Panc1 (cell line): ENCODE measurements around the gene SLC39A8. TPM values are rescaled to one million over a fixed set of nuclear protein-coding genes. Genes with fewer than 3 reads are reported as not detected.

Experiments
- ATAC-seq: fragments of 200-7000 bp; cut with Tn5 transposase; 2 replicates; pipeline ENCODE4 v1.9.1; 2020; ENCODE audit warnings: mild to moderate bottlenecking, moderate library complexity
- BruUV-seq: library from RNA; stranded (reverse); fragments of 400-500 nt; replicated peaks from 2 replicates; lab custom pipeline; 2021; lab: Mats Ljungman, UMichigan
- CTCF ChIA-PET: fragments of 300-600 bp; sonication (Branson Sonifier 250); formaldehyde crosslinking; loops from one replicate; lab custom pipeline; 2022; ENCODE audit warnings: antibody characterized with exemption; lab: Charles Lee
- POLR2A ChIA-PET: fragments of 300-600 bp; sonication (Branson Sonifier 250); formaldehyde crosslinking; loops from one replicate; lab custom pipeline; 2022; ENCODE audit warnings: antibody characterized with exemption; lab: Charles Lee
- DNase-seq: peaks from one replicate; pipeline ENCODE4 v3.0.0-alpha.2; 2010; ENCODE audit warnings: low read depth, low spot score
- H3K27ac ChIP-seq: 2 replicates; pipeline ENCODE4 v1.5.1; 2011; ENCODE audit warnings: mild to moderate bottlenecking, low read length, inconsistent platforms
- H3K27me3 ChIP-seq: fragments of 200-500 bp; sonication (Bioruptor generic); 2 replicates; pipeline ENCODE4 v1.6.0; 2014; ENCODE audit warnings: low read length, inconsistent platforms; ENCODE audit not compliant: control insufficient read depth, insufficient read depth
- H3K36me3 ChIP-seq: fragments of 200-500 bp; sonication (Bioruptor generic); 2 replicates; pipeline ENCODE4 v1.5.1; 2014; ENCODE audit warnings: inconsistent platforms, mild to moderate bottlenecking, low read length, moderate library complexity; ENCODE audit not compliant: control insufficient read depth, insufficient read depth
- H3K4me1 ChIP-seq: 2 replicates; pipeline ENCODE4 v1.5.1; 2011; ENCODE audit warnings: inconsistent platforms, mild to moderate bottlenecking, low read length, moderate library complexity; ENCODE audit not compliant: control insufficient read depth, insufficient read depth
- H3K4me3 ChIP-seq, 2 experiments: 2 replicates each; pipeline ENCODE4 v1.5.1; 2011 to 2012; ENCODE audit warnings: low read depth in 2 of 2, low read length in 2 of 2, mild to moderate bottlenecking in 2 of 2, inconsistent platforms in 1 of 2, moderate library complexity in 1 of 2
- H3K9me3 ChIP-seq: fragments of 200-500 bp; sonication (Bioruptor generic); 2 replicates; pipeline ENCODE4 v1.5.1; 2014; ENCODE audit warnings: low read depth, mild to moderate bottlenecking, inconsistent platforms, low read length, moderate library complexity; ENCODE audit not compliant: control insufficient read depth, insufficient read depth
- POLR2AphosphoS5 ChIP-seq: IDR thresholded peaks from 2 replicates; pipeline ENCODE4 v1.6.1; 2012; ENCODE audit warnings: mild to moderate bottlenecking, low read depth, low read length, moderate library complexity
- SIN3A ChIP-seq: IDR thresholded peaks from 2 replicates; pipeline ENCODE4 v1.6.1; 2012; ENCODE audit warnings: low read depth, mild to moderate bottlenecking, low read length, moderate library complexity, borderline replicate concordance; ENCODE audit not compliant: insufficient read depth
- TCF7L2 ChIP-seq: IDR thresholded peaks from 2 replicates; pipeline ENCODE4 v1.6.1; 2011; ENCODE audit warnings: mild to moderate bottlenecking, low read depth, low read length, inconsistent platforms
- in situ Hi-C: cut with HindIII; loops from 2 replicates; pipeline ENCODE4 v1.10.0; 2016; ENCODE audit warnings: low sequenced_read_pairs, low pct_unique_long_range_greater_than_20kb
- intact Hi-C: fragments of 100-400 bp; cut with micrococcal nuclease; formaldehyde crosslinking; loops from one replicate; pipeline ENCODE4 v1.10.0; 2022; ENCODE audit not compliant: unreplicated experiment
- total RNA-seq: library from RNA; stranded (reverse); gene quantifications from one replicate; pipeline ENCODE4 v1.2.1, GENCODE V29; 2021; ENCODE audit not compliant: unreplicated experiment
- TF ChIP-seq, protein P1 (sequence below): fragments of 450-650 bp; IDR thresholded peaks from 2 replicates; pipeline ENCODE4 v1.5.1; 2017; ENCODE audit warnings: mild to moderate bottlenecking
- TF ChIP-seq, protein P2 (sequence below), 2 experiments: IDR thresholded peaks; 2 replicates each; pipeline ENCODE4 v1.6.1; 2011 to 2012; ENCODE audit warnings: low read depth in 2 of 2, control low read depth in 1 of 2, low read length in 1 of 2, mild to moderate bottlenecking in 1 of 2, moderate library complexity in 1 of 2; ENCODE audit not compliant: insufficient read depth in 1 of 2

Gene SLC39A8
- total RNA-seq, 1 experiment from 2014 or later = 1.4 TPM

DNA sequence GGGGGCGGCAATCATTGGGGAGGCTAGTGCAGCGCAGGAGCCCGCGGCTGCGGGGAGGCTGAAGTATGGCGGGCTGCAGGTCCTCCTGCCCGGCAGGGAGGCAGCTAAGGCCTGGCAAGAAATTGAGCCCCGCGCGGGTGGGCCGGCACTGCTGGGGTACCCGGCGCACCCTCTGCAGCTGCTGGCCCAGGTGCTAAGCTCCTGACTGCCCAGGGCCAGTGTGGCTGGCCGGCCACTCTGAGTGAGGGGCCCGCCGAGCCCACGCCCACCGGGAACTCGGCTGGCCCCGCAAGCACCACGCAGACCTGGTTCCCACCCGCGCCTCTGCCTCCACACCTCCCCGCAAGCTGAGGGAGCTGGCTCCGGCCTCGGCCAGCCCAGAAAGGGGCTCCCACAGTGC is 94.9 kb downstream of the SLC39A8 start:
- H3K27ac ChIP-seq = no peak overlapping the region
- ChIA-PET POLR2A (no interaction called here), CTCF (no interaction called here)
- no peak overlapping the region for H3K4me3 ChIP-seq
- no TSS peak for BruUV-seq
- intact Hi-C loops = no loop called here
- no peaks in the 10 kb centered on the region for H3K36me3 ChIP-seq
- ATAC-seq (no peak), DNase-seq (no peak)
- H3K4me1 ChIP-seq = no peaks in the 10 kb centered on the region
- in situ Hi-C loops = no loop called here
- H3K9me3 ChIP-seq = no peaks in the 10 kb centered on the region
- H3K27me3 ChIP-seq = no peaks in the 10 kb centered on the region
- TF ChIP-seq TCF7L2 = no peak
- TF ChIP-seq, protein P1, sequence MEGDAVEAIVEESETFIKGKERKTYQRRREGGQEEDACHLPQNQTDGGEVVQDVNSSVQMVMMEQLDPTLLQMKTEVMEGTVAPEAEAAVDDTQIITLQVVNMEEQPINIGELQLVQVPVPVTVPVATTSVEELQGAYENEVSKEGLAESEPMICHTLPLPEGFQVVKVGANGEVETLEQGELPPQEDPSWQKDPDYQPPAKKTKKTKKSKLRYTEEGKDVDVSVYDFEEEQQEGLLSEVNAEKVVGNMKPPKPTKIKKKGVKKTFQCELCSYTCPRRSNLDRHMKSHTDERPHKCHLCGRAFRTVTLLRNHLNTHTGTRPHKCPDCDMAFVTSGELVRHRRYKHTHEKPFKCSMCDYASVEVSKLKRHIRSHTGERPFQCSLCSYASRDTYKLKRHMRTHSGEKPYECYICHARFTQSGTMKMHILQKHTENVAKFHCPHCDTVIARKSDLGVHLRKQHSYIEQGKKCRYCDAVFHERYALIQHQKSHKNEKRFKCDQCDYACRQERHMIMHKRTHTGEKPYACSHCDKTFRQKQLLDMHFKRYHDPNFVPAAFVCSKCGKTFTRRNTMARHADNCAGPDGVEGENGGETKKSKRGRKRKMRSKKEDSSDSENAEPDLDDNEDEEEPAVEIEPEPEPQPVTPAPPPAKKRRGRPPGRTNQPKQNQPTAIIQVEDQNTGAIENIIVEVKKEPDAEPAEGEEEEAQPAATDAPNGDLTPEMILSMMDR = no peak
- no peak for TF ChIP-seq SIN3A
- TF ChIP-seq POLR2AphosphoS5 = no peak
- TF ChIP-seq, protein P2, sequence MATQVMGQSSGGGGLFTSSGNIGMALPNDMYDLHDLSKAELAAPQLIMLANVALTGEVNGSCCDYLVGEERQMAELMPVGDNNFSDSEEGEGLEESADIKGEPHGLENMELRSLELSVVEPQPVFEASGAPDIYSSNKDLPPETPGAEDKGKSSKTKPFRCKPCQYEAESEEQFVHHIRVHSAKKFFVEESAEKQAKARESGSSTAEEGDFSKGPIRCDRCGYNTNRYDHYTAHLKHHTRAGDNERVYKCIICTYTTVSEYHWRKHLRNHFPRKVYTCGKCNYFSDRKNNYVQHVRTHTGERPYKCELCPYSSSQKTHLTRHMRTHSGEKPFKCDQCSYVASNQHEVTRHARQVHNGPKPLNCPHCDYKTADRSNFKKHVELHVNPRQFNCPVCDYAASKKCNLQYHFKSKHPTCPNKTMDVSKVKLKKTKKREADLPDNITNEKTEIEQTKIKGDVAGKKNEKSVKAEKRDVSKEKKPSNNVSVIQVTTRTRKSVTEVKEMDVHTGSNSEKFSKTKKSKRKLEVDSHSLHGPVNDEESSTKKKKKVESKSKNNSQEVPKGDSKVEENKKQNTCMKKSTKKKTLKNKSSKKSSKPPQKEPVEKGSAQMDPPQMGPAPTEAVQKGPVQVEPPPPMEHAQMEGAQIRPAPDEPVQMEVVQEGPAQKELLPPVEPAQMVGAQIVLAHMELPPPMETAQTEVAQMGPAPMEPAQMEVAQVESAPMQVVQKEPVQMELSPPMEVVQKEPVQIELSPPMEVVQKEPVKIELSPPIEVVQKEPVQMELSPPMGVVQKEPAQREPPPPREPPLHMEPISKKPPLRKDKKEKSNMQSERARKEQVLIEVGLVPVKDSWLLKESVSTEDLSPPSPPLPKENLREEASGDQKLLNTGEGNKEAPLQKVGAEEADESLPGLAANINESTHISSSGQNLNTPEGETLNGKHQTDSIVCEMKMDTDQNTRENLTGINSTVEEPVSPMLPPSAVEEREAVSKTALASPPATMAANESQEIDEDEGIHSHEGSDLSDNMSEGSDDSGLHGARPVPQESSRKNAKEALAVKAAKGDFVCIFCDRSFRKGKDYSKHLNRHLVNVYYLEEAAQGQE (IDR thresholded peaks at IDR 0.05; ENCODE audit: insufficient read depth in 1 of 2, low read depth in 2 of 2, low read length in 1 of 2) = no peak

DNA sequence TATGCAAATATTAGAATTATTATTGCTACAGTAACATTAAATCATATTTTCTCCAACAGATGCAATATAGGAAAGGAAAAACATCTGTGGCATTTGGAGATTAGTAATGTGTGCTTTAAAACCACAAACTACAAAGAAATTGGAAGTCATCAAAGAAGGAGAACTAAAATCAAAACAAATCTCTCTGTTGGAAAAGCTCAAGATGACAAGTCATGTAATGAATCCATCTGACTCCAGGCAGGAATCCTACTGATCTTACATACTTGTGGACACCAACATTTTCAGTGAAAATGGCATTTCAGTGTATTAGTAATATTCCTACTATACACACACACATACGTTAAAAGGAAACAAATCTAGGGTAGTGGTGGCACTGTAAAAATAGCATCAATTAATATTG is 98.2 kb downstream of the SLC39A8 start:
- BruUV-seq = no TSS peak

More for the DNA sequence above, 98.2 kb downstream of the SLC39A8 start:
- TF ChIP-seq POLR2AphosphoS5 (no peak), SIN3A (no peak), TCF7L2 (no peak)
- TF ChIP-seq, protein P2 (IDR thresholded peaks at IDR 0.05; ENCODE audit: insufficient read depth in 1 of 2, low read depth in 2 of 2, low read length in 1 of 2) = no peak
- TF ChIP-seq, protein P1 = no peak
- intact Hi-C loops = no loop called here
- Histone ChIP-seq H3K9me3 (no peaks in the 10 kb centered on the region), H3K27ac (no peak overlapping the region), H3K4me3 (no peak overlapping the region), H3K27me3 (no peaks in the 10 kb centered on the region), H3K4me1 (no peaks in the 10 kb centered on the region), H3K36me3 (no peaks in the 10 kb centered on the region)
- no peak for DNase-seq
- in situ Hi-C loops = no loop called here
- POLR2A ChIA-PET = no interaction called here
- no peak for ATAC-seq
- CTCF ChIA-PET = interaction anchor here (0.7 kb wide), 1 partner anchor 843 kb away, joined by 3 read pairs; no protein-coding TSS in a partner anchor
